Measurements from ENCODE around the gene DCDC2C. TPM values are rescaled to one million over a fixed set of nuclear protein-coding genes. Genes with fewer than 3 reads are reported as not detected.

The DCDC2C gene
- total RNA-seq, 2 donors from 2014 or later, result not detected

DNA sequence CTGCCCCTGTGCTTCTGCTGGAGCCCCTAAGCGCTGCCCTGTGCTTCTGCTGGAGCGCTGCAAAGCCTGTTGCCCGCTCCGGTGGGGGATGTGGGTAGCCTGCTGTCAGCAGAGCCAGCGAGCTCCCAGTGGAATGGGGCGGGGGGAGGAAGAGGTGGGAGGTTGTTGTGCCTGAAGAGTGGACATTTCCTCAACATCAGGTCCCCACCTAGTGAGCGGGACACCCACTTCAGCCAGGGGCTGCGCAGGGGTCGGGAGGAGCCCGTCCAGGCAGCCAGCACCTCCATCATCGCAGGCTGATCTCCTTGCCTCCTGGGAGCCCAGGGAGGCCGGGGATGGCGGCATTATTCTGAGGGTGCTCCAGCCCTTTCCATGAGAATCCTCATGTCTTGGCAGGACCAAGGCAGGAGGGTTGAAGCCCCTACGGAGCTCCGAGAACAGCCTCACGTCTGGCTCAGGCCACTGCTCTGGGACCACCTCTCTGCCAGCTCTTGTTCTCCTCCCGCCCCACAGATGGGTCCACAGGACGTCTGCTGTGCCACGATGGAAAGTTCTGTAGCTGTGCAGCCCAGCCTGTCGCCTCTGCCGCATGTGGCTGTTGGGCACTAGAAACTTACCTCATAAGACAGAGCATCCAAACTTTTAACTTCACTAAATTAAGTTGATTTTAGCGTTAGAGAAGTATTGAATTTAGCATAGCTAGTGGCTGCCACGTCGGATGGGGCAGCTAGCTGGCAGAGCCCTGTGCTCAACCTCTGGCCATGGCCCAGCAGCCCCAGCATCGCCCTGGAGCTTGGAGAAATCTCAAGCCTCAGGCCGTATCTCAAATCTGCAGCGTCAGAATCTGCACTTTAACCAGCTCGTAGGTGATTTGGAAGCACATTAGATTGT is 47.3 kb upstream of the DCDC2C start:
- Histone ChIP-seq H3K27me3 (ENCODE audit: control insufficient read depth, insufficient read depth, low read length, poor library complexity, severe bottlenecking) (peaks cover 8% of the 10 kb centered on the region), H3K4me3 (ENCODE audit: low read length) (no peak overlapping the region), H3K9me3 (ENCODE audit: control insufficient read depth, low read length) (no peaks in the 10 kb centered on the region), H3K27ac (ENCODE audit: low read depth, low read length) (no peak overlapping the region), H3K36me3 (ENCODE audit: control insufficient read depth, insufficient read depth, low read length) (no peaks in the 10 kb centered on the region), H3K4me1 (ENCODE audit: control insufficient read depth, insufficient read depth, low read length) (peaks cover 14% of the 10 kb centered on the region), H3K9ac (ENCODE audit: extremely low read depth, low read length, poor library complexity, severe bottlenecking) (no peak overlapping the region)
- WGBS, 2 experiments (ENCODE audit: insufficient coverage in 1 of 2, insufficient read length in 1 of 2), result 90 to 91% methylated on average over 14 to 28 of the region's 28 CpGs
- TF ChIP-seq, protein P1, sequence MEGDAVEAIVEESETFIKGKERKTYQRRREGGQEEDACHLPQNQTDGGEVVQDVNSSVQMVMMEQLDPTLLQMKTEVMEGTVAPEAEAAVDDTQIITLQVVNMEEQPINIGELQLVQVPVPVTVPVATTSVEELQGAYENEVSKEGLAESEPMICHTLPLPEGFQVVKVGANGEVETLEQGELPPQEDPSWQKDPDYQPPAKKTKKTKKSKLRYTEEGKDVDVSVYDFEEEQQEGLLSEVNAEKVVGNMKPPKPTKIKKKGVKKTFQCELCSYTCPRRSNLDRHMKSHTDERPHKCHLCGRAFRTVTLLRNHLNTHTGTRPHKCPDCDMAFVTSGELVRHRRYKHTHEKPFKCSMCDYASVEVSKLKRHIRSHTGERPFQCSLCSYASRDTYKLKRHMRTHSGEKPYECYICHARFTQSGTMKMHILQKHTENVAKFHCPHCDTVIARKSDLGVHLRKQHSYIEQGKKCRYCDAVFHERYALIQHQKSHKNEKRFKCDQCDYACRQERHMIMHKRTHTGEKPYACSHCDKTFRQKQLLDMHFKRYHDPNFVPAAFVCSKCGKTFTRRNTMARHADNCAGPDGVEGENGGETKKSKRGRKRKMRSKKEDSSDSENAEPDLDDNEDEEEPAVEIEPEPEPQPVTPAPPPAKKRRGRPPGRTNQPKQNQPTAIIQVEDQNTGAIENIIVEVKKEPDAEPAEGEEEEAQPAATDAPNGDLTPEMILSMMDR (conservative IDR thresholded peaks at IDR 0.05), result no peak
- Mint-ChIP-seq H3K27me3 (ENCODE audit: insufficient read depth) (peaks cover 24% of the 10 kb centered on the region), H3K27ac (no peak overlapping the region), H3K9me3 (no peaks in the 10 kb centered on the region), H3K36me3 (ENCODE audit: low read depth) (no peaks in the 10 kb centered on the region), H3K4me3 (no peak overlapping the region), H3K4me1 (peaks cover 22% of the 10 kb centered on the region)
- DNase-seq, result no peak

DNA sequence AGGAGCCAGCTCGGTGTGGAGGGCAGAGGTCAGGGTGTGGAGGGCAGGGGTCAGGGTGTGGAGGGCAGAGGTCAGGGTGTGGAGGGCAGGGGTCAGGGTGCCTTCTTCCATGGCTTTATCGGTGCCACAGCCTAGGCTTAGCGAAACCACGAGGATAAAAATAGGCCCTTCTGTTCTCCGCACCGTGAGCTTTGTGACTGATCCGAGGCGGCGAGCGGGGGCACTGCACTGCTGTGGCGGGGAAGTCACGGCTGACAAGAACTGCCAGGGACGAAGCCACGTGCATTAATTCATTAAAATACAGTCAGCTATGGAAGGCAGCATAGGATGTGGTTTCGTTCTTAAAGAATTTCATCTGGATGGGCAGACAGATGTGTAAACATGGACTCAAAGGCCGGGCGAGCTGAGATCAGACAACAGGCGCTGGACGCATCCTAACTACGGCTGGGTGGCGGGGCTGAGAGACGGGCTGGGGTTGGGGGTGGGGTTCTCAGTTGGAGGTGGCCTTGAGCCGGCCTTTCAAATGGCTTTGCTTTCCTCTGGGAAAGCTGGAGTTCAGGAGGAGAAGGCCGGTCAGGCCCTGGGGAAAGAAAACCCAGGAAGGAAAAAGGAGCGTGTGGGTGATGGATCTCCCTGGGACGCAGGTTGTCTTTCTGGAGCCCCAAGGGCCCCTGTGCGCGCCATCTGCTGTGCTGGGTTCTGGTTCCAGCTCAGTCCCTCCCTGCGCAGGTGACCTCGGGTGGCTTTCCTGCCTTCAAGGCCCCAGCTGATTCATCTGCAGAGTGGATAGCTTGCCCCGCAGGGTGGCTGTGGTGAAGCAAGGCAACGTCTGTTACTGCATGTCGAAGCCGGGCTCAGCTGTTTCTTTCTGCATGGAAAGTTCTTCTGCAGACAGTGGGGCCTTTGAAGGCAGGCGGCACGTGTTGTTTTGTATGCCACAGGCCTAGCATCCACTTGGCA is 46.3 kb upstream of the DCDC2C start:
- Mint-ChIP-seq H3K4me1 (peaks cover 28% of the 10 kb centered on the region), H3K27me3 (ENCODE audit: insufficient read depth) (peaks cover 16% of the 10 kb centered on the region), H3K36me3 (ENCODE audit: low read depth) (no peaks in the 10 kb centered on the region), H3K27ac (no peak overlapping the region), H3K4me3 (no peak overlapping the region), H3K9me3 (no peaks in the 10 kb centered on the region)
- H3K27me3 ChIP-seq (ENCODE audit: control insufficient read depth, insufficient read depth, low read length, poor library complexity, severe bottlenecking), result peaks cover under 1% of the 10 kb centered on the region
- peaks cover 11% of the 10 kb centered on the region for H3K4me1 ChIP-seq (ENCODE audit: control insufficient read depth, insufficient read depth, low read length)
- peak overlapping the region; percentile 73 for H3K27ac ChIP-seq (ENCODE audit: low read depth, low read length)
- H3K9ac ChIP-seq (ENCODE audit: extremely low read depth, low read length, poor library complexity, severe bottlenecking), result no peak overlapping the region
- no peak overlapping the region for H3K4me3 ChIP-seq (ENCODE audit: low read length)
- 74 to 76% methylated on average over 25 to 36 of the region's 36 CpGs for WGBS, 2 experiments (ENCODE audit: insufficient coverage in 1 of 2, insufficient read length in 1 of 2)
- no peaks in the 10 kb centered on the region for H3K36me3 ChIP-seq (ENCODE audit: control insufficient read depth, insufficient read depth, low read length)
- peak; percentile 54 for DNase-seq
- TF ChIP-seq, protein P1 (conservative IDR thresholded peaks at IDR 0.05), result no peak
- no peaks in the 10 kb centered on the region for H3K9me3 ChIP-seq (ENCODE audit: control insufficient read depth, low read length)

DNA sequence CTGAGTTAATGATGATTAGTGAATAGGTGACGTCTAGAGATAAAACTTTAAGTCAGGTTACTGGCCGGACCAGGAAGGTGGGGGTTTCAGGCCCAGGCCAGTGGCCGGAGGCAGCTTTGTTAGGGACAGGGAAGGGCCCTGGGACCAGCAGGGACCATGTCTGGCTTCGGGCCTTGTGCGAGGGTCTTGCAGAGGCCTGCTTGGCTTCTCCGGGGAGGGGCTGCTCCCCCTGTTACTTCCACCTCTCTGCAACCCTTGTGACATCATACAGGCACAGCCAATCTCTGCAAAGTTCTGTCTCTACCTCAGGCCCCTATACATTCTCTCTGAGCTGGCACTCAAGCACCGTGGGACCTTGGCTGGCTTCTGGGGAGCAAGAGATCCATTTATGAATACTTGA is 45.5 kb upstream of the DCDC2C start, which contains the start of gene ALLC:
TSS of gene ALLC (plus strand) at position 320 of the 400 bp plus-strand sequence. CDS start 12,958 bp downstream, outside the sequence.
- DNase-seq, result no peak
- TF ChIP-seq, protein P1 (conservative IDR thresholded peaks at IDR 0.05), result no peak
- H3K27ac Mint-ChIP-seq, result no peak within 1 kb of the TSS
- 92 to 95% methylated on average over 6 to 7 of the region's 7 CpGs for WGBS, 2 experiments (ENCODE audit: insufficient coverage in 1 of 2, insufficient read length in 1 of 2)
- H3K36me3 Mint-ChIP-seq (ENCODE audit: low read depth), result no peaks in the 10 kb centered on the region
- Histone ChIP-seq H3K36me3 (ENCODE audit: control insufficient read depth, insufficient read depth, low read length) (no peaks in the 10 kb centered on the region), H3K4me1 (ENCODE audit: control insufficient read depth, insufficient read depth, low read length) (peaks cover 11% of the 10 kb centered on the region), H3K9ac (ENCODE audit: extremely low read depth, low read length, poor library complexity, severe bottlenecking) (no peak within 1 kb of the TSS), H3K9me3 (ENCODE audit: control insufficient read depth, low read length) (no peaks in the 10 kb centered on the region), H3K27ac (ENCODE audit: low read depth, low read length) (peak within 1 kb of the TSS; percentile 73), H3K4me3 (ENCODE audit: low read length) (no peak within 1 kb of the TSS), H3K27me3 (ENCODE audit: control insufficient read depth, insufficient read depth, low read length, poor library complexity, severe bottlenecking) (no peaks in the 10 kb centered on the region)
- H3K27me3 Mint-ChIP-seq (ENCODE audit: insufficient read depth), result peaks cover 13% of the 10 kb centered on the region
- H3K4me3 Mint-ChIP-seq, result no peak within 1 kb of the TSS
- no peaks in the 10 kb centered on the region for H3K9me3 Mint-ChIP-seq
- H3K4me1 Mint-ChIP-seq, result peaks cover 29% of the 10 kb centered on the region
